Transverse colon (tissue), 4 donors: ENCODE results near the gene CS. TPM values are rescaled to one million over a fixed set of nuclear protein-coding genes. Genes with fewer than 3 reads are reported as not detected.

ENCODE experiments used
- DNase-seq: peaks from one replicate; pipeline ENCODE4 v3.0.0-alpha.2; 2019
- H3K27ac ChIP-seq, 4 donors: fragments of 200-600 bp; sonication (generic); 2 replicates each; pipeline ENCODE4 v1.5.1; 2016 to 2018; ENCODE audit warnings: inconsistent platforms in 4 of 4
- H3K27me3 ChIP-seq: fragments of 200-600 bp; sonication (generic); 2 replicates; pipeline ENCODE4 v1.5.1; 2017; ENCODE audit warnings: inconsistent platforms
- H3K36me3 ChIP-seq, 4 donors: fragments of 200-600 bp; sonication (generic); 2 replicates each; pipeline ENCODE4 v1.5.1; 2017 to 2019; ENCODE audit warnings: inconsistent platforms in 4 of 4
- H3K4me1 ChIP-seq, 4 donors: fragments of 200-600 bp; sonication (generic); 2 replicates each; pipeline ENCODE4 v1.5.1; 2017 to 2020; ENCODE audit warnings: inconsistent platforms in 4 of 4
- H3K4me3 ChIP-seq, 4 donors: fragments of 200-600 bp; sonication (generic); 1 replicate in 1 of 4; 2 replicates in 3 of 4; pipeline versions ENCODE4 v1.5.1 to v1.6.1; 2017 to 2019; ENCODE audit warnings: inconsistent platforms in 4 of 4
- H3K9me3 ChIP-seq, 2 donors: fragments of 200-600 bp; sonication (generic); 2 replicates each; pipeline ENCODE4 v1.5.1; 2017 to 2019; ENCODE audit warnings: inconsistent platforms in 2 of 2
- EP300 ChIP-seq: sonication (generic); formaldehyde crosslinking; IDR thresholded peaks from one replicate; pipeline ENCODE4 v1.6.1; 2017; ENCODE audit warnings: antibody characterized with exemption, low read depth
- POLR2A ChIP-seq: fragments of 450-650 bp; IDR thresholded peaks from one replicate; pipeline ENCODE4 v1.6.1; 2016; ENCODE audit warnings: antibody characterized with exemption, mild to moderate bottlenecking, moderate library complexity
- POLR2AphosphoS5 ChIP-seq, 3 donors: sonication (generic); formaldehyde crosslinking; IDR thresholded peaks; one replicate each; pipeline ENCODE4 v1.6.1; 2016; ENCODE audit warnings: antibody characterized with exemption in 3 of 3
- WGBS, 2 donors: methylation state at CpG; one replicate each; pipeline ENCODE4 v1.1.5; 2018; ENCODE audit warnings: low coverage in 1 of 2; 5-methylcytosine and 5-hydroxymethylcytosine counted together
- in situ Hi-C, 4 donors: fragments of 200-750 bp; cut with MboI; loops; one replicate each; pipeline versions ENCODE4 v1.15.0 to v1.15.1; 2017; ENCODE audit warnings: low sequenced_read_pairs in 3 of 4, low pct_ligation_motif_present in 1 of 4, low pct_unique_long_range_greater_than_20kb in 1 of 4
- intact Hi-C: fragments of 100-400 bp; cut with DNase I; formaldehyde crosslinking; loops from one replicate; pipeline ENCODE4 v1.15.1; 2023; ENCODE audit warnings: low total_unique reads
- total RNA-seq, 4 donors: library from RNA; depleted of rRNA; stranded (reverse); fragments of >200 nt; gene quantifications; one replicate each; pipeline ENCODE4 v1.1.0, GENCODE V29; 2016
- TF ChIP-seq, protein P1 (sequence below), 5 experiments: fragments of 200-600 bp in 3 of 5; fragments of 450-650 bp in 2 of 5; sonication (generic) in 3 of 5; IDR thresholded peaks; 1 replicate in 2 of 5; 2 replicates in 3 of 5; pipeline ENCODE4 v1.5.1; 2016 to 2017; ENCODE audit warnings: antibody characterized with exemption in 5 of 5, inconsistent platforms in 3 of 5, mild to moderate bottlenecking in 2 of 5, moderate library complexity in 1 of 5

The CS gene
- total RNA-seq, 4 donors from 2014 or later, result 92.4 to 297 (median 213) TPM

DNA sequence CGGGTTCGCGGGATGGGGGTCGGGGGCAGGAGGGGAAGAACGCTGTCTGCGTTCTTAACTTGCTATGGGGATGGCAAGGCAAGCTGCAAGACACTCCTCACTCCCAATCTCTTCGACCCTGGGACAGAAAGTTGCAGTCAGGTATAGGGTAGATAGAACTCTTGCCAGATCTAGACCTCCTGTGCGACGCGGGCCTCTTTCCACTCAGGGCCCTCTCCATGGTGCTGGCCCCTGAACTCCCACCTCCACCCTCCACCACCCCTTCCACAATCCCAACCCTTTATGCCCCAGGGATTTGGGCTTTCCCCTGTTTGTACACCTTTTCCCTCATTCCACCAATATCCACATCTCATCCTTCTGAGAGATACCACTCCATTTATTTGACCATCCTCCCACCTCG is 75.2 kb downstream of the CS start:
- no peak for DNase-seq
- Histone ChIP-seq H3K27me3 (no peaks in the 10 kb centered on the region), H3K9me3 (no peaks in the 10 kb centered on the region), H3K4me3 (peak overlapping the region in 3 of 4 donors; percentile 51 to 80 (median 53)), H3K36me3 (no peaks in the 10 kb centered on the region), H3K4me1 (peaks cover 27 to 47% (median 39%) of the 10 kb centered on the region in 4 donors), H3K27ac (peak overlapping the region; percentile 96 to 99 (median 98))
- no peak for TF ChIP-seq POLR2A
- TF ChIP-seq, protein P1, sequence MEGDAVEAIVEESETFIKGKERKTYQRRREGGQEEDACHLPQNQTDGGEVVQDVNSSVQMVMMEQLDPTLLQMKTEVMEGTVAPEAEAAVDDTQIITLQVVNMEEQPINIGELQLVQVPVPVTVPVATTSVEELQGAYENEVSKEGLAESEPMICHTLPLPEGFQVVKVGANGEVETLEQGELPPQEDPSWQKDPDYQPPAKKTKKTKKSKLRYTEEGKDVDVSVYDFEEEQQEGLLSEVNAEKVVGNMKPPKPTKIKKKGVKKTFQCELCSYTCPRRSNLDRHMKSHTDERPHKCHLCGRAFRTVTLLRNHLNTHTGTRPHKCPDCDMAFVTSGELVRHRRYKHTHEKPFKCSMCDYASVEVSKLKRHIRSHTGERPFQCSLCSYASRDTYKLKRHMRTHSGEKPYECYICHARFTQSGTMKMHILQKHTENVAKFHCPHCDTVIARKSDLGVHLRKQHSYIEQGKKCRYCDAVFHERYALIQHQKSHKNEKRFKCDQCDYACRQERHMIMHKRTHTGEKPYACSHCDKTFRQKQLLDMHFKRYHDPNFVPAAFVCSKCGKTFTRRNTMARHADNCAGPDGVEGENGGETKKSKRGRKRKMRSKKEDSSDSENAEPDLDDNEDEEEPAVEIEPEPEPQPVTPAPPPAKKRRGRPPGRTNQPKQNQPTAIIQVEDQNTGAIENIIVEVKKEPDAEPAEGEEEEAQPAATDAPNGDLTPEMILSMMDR (IDR thresholded peaks at IDR 0.05), result no peak
- no peak for TF ChIP-seq EP300
- 50 to 100% methylated on average over 1 to 11 of the region's 11 CpGs for WGBS, 2 donors
- in situ Hi-C loops (no loop called here), intact Hi-C loops (loop anchor here (2.0 kb wide), 1 partner anchor 32 kb away; no protein-coding TSS in a partner anchor)

DNA sequence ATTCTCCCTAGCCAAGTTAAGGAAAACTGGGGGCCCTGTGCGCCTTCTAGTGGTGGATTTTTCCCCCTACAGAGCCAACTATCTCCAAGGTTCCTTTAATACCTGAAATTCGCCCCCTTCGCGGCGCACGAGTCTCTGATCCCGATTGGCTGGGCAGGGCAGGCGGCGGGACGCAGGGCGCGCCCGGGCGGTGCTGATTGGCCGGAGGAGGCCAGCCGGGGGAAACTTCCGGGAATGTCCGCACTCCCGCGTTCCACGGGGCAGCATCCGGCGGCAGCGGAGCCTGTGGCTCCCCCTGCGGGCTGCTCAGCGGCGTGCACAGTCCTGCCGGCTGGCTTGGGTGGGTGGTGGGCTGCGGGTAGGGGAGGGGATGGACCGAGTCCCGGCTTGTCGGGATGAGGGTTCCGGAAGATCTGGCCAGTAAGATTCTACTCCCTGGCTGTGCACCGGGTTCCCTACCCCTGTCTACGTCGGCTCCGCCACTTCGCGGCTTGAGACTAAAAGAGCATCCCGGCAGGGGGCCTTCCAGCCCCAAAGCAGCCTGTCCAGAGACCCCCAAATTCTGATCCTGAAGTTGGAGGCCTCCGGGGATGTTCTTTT is 75.9 kb downstream of the CS start, which contains the start of gene NABP2:
Gene NABP2 (plus strand): TSS at position 241 of the 600 bp plus-strand sequence. CDS start 515 bp downstream, outside the sequence.
- intact Hi-C loops (loop anchor here (2.0 kb wide), 1 partner anchor 31 kb away; no protein-coding TSS in a partner anchor), in situ Hi-C loops (no loop called here)
- H3K4me3 ChIP-seq, result peak within 1 kb of the TSS; percentile 31 to 80 (median 52)
- H3K27ac ChIP-seq, result peak within 1 kb of the TSS; percentile 96 to 99 (median 98)
- WGBS, 2 donors, result 1% methylated on average over 29 of the region's 41 CpGs; no CpG with 5 or more reads in 1 of the 2 donors
- H3K36me3 ChIP-seq, result no peaks in the 10 kb centered on the region
- H3K4me1 ChIP-seq, result peaks cover 28 to 47% (median 39%) of the 10 kb centered on the region in 4 donors
- peak; percentile 99 for DNase-seq
- TF ChIP-seq EP300, result no peak
- TF ChIP-seq, protein P1 (IDR thresholded peaks at IDR 0.05), result peak; percentile 80 to 98 (median 89)
- TF ChIP-seq POLR2A, result peak; percentile 56
- TF ChIP-seq POLR2AphosphoS5 (IDR thresholded peaks at IDR 0.05), result peak; percentile 58 to 67 (median 60)
- H3K27me3 ChIP-seq, result no peaks in the 10 kb centered on the region
- H3K9me3 ChIP-seq, result no peaks in the 10 kb centered on the region

- no peak for DNase-seq
- in situ Hi-C loops, result no loop called here
- H3K27ac ChIP-seq, result peak overlapping the region; percentile 96 to 99 (median 98)
- TF ChIP-seq POLR2A (no peak), POLR2AphosphoS5 (IDR thresholded peaks at IDR 0.05) (no peak), EP300 (no peak)
- TF ChIP-seq, protein P1 (IDR thresholded peaks at IDR 0.05), result no peak
- whole genome bisulfite sequencing, 2 donors, result 21 to 24% methylated on average over 11 to 15 of the region's 15 CpGs
- peaks cover 28 to 47% (median 39%) of the 10 kb centered on the region in 4 donors for H3K4me1 ChIP-seq
- H3K27me3 ChIP-seq, result no peaks in the 10 kb centered on the region
- no peaks in the 10 kb centered on the region for H3K9me3 ChIP-seq
- intact Hi-C loops, result loop anchor here (2.0 kb wide), 2 partner anchors 31 to 107 kb away; partner anchors contain the start of gene RPL41
- peak overlapping the region in 3 of 4 donors; percentile 15 to 80 (median 51) for H3K4me3 ChIP-seq
- no peaks in the 10 kb centered on the region for H3K36me3 ChIP-seq
These were observed 76.5 kb downstream of the CS start for GRCh38 chr12:56223571-56224101.

DNA sequence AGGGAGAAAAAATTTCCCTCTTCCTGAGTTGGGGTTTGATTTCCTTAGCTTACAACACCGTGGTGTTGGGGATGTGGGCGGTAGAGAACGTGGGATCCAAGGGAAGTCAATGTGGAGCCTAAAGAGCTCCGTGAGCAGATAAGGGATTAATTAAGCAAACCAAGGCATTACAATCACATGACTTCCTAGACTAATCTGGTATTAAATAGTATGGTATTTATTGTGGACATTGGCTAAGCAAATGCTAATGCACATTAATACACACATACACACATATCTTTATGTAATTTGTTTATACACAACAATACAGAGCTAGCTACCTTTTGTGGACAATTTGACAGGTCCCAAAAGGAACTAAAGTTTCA is 77.6 kb downstream of the CS start:
- Histone ChIP-seq H3K27ac (peak overlapping the region; percentile 96 to 99 (median 98)), H3K9me3 (no peaks in the 10 kb centered on the region), H3K4me3 (peak overlapping the region; percentile 18 to 95 (median 72)), H3K4me1 (peaks cover 28 to 47% (median 39%) of the 10 kb centered on the region in 4 donors), H3K36me3 (no peaks in the 10 kb centered on the region), H3K27me3 (no peaks in the 10 kb centered on the region)
- DNase-seq, result no peak
- 0 to 18% methylated on average over 2 to 4 of the region's 4 CpGs for WGBS, 2 donors
- in situ Hi-C loops, result no loop called here
- TF ChIP-seq EP300, result no peak
- TF ChIP-seq POLR2AphosphoS5 (IDR thresholded peaks at IDR 0.05), result no peak
- TF ChIP-seq, protein P1 (IDR thresholded peaks at IDR 0.05), result no peak
- no peak for TF ChIP-seq POLR2A
- intact Hi-C loops, result loop anchor here (2.0 kb wide), 1 partner anchor 106 kb away; the partner anchor contains the start of gene RPL41
